IPS-18a (cell line): Measurements from ENCODE around the gene RAB3D.
"Not testable (repeated sequence)": the region's sequence is repeated elsewhere in the genome, so short reads cannot be mapped to it uniquely, and the experiment has no call there.

ENCODE experiments used
- H3K27ac ChIP-seq: one replicate; pipeline ENCODE4 v1.5.1; 2013; ENCODE audit warnings: low read length
- H3K27me3 ChIP-seq: one replicate; pipeline ENCODE4 v1.6.1; 2013; ENCODE audit warnings: mild to moderate bottlenecking, low read length; ENCODE audit not compliant: control insufficient read depth, insufficient read depth
- H3K36me3 ChIP-seq: one replicate; pipeline ENCODE4 v1.6.1; 2013; ENCODE audit warnings: low read depth, low read length; ENCODE audit not compliant: control insufficient read depth
- H3K4me1 ChIP-seq: one replicate; pipeline ENCODE4 v1.6.1; 2013; ENCODE audit warnings: low read depth, low read length; ENCODE audit not compliant: control insufficient read depth
- H3K4me3 ChIP-seq: one replicate; pipeline ENCODE4 v1.5.1; 2013; ENCODE audit warnings: low read length
- H3K9ac ChIP-seq: one replicate; pipeline ENCODE4 v1.6.1; 2013; ENCODE audit warnings: mild to moderate bottlenecking, low read length, moderate library complexity
- H3K9me3 ChIP-seq: one replicate; pipeline ENCODE4 v1.6.1; 2013; ENCODE audit warnings: low read depth, low read length; ENCODE audit not compliant: control insufficient read depth

Gene RAB3D

GRCh38 chr19:11364296-11364904 is 24.9 kb upstream of the RAB3D start:
- Histone ChIP-seq H3K27ac (no peak overlapping the region), H3K27me3 (peaks cover 6% of the 10 kb centered on the region), H3K4me1 (no peaks in the 10 kb centered on the region), H3K36me3 (no peaks in the 10 kb centered on the region), H3K9me3 (no peaks in the 10 kb centered on the region), H3K9ac (no peak overlapping the region), H3K4me3 (no peak overlapping the region)

- H3K36me3 ChIP-seq, result no peaks in the 10 kb centered on the region
- H3K27me3 ChIP-seq, result peaks cover 6% of the 10 kb centered on the region
These were observed 24.4 kb upstream of the RAB3D start for GRCh38 chr19:11363881-11364280.

DNA sequence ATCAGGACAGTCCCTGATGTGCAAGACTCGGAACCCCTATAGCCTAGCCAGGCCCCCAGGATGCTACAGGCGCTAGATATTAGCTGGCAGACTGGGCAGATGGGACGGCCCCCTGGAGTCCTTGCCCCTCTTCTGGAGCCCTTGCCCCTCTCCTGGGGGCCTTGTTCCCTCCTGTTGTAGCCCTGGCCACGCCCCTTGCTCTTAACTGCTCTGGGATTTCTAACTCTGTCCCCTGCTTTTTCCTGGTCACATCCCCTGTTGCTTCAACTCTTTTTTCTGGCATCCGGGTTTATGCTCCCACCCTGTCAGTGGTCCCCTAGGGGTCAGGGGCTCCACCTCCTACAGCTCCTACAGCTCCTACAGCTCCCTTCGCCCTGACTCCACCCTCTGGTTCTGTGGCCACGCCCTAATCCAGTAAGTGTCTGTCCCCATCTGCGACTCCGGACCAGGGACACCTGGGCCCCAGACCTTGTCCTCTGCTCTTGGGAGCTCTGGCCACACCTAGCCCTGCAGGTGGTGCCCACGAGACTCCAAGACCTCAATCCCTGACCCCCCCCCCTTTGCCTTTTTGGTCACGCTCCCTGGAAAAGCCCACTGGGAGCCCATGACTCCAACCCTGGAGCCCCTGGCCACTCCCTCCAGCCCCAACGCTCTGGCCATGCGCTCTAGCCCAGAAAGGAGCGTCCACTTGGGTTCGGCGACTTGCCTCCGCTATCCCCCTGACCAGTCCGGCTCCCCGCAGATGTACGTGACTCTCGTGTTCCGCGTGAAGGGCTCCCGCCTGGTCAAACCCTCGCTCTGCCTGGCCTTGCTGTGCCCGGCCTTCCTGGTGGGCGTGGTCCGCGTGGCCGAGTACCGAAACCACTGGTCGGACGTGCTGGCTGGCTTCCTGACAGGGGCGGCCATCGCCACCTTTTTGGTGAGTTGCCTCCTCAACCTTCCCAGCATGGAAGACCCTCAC is 22.6 kb upstream of the RAB3D start:
- Histone ChIP-seq H3K36me3 (no peaks in the 10 kb centered on the region), H3K4me3 (peak overlapping the region; percentile 52), H3K27me3 (peaks cover 6% of the 10 kb centered on the region), H3K27ac (no peak overlapping the region), H3K4me1 (no peaks in the 10 kb centered on the region), H3K9me3 (no peaks in the 10 kb centered on the region), H3K9ac (no peak overlapping the region)

More at GRCh38 chr19:11363881-11364280, 24.4 kb upstream of the RAB3D start:
- no peak overlapping the region for H3K9ac ChIP-seq
- H3K4me3 ChIP-seq, result no peak overlapping the region
- H3K9me3 ChIP-seq, result no peaks in the 10 kb centered on the region
- no peaks in the 10 kb centered on the region for H3K4me1 ChIP-seq
- H3K27ac ChIP-seq, result no peak overlapping the region

GRCh38 chr19:11361037-11361770 is 21.7 kb upstream of the RAB3D start:
- Histone ChIP-seq H3K27ac (no peak overlapping the region), H3K36me3 (no peaks in the 10 kb centered on the region), H3K27me3 (peaks cover 8% of the 10 kb centered on the region), H3K9me3 (no peaks in the 10 kb centered on the region), H3K4me3 (peak overlapping the region; percentile 52), H3K4me1 (no peaks in the 10 kb centered on the region), H3K9ac (no peak overlapping the region)

DNA sequence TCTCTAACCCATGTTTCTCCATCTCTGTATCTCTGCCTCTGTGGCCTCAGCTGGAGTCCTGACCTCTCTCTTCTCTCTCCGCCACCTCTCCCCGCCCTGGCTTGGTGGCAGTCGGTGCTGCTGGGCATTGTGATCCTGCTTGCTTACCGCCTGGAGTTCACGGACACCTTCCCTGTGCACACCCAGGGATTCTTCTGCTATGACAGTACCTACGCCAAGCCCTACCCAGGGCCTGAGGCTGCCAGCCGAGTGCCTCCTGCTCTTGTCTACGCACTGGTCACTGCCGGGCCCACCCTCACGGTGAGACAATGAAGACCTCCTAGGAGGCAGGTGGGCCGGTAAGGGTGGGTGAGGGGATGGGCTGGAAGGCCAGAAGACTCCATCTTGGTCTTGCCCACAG is 20.0 kb upstream of the RAB3D start:
- H3K9ac ChIP-seq, result no peak overlapping the region
- no peak overlapping the region for H3K27ac ChIP-seq
- no peak overlapping the region for H3K4me3 ChIP-seq
- H3K4me1 ChIP-seq, result no peaks in the 10 kb centered on the region
- no peaks in the 10 kb centered on the region for H3K9me3 ChIP-seq
- H3K36me3 ChIP-seq, result no peaks in the 10 kb centered on the region
- H3K27me3 ChIP-seq, result peaks cover 14% of the 10 kb centered on the region

- Histone ChIP-seq H3K36me3 (no peaks in the 10 kb centered on the region), H3K4me1 (no peaks in the 10 kb centered on the region), H3K27ac (no peak overlapping the region), H3K9me3 (no peaks in the 10 kb centered on the region), H3K27me3 (peaks cover 14% of the 10 kb centered on the region), H3K4me3 (no peak overlapping the region), H3K9ac (no peak overlapping the region)
These were observed 17.5 kb upstream of the RAB3D start for GRCh38 chr19:11356676-11357550.

GRCh38 chr19:11356074-11356397 is 16.6 kb upstream of the RAB3D start:
- Histone ChIP-seq H3K4me3 (peak overlapping the region; percentile 44), H3K27ac (no peak overlapping the region), H3K9me3 (no peaks in the 10 kb centered on the region), H3K9ac (no peak overlapping the region), H3K4me1 (no peaks in the 10 kb centered on the region), H3K36me3 (no peaks in the 10 kb centered on the region), H3K27me3 (peaks cover 14% of the 10 kb centered on the region)

GRCh38 chr19:11355160-11356073 is 16.0 kb upstream of the RAB3D start, which contains the start of gene PLPPR2:
Gene PLPPR2, plus strand, starts transcription at chr19:11355432. Its CDS starts 2,242 bp downstream, at chr19:11357674.
- Histone ChIP-seq H3K9me3 (no peaks in the 10 kb centered on the region), H3K36me3 (no peaks in the 10 kb centered on the region), H3K27me3 (peaks cover 9% of the 10 kb centered on the region), H3K27ac (no peak within 1 kb of the TSS), H3K4me3 (peak within 1 kb of the TSS; percentile 44), H3K9ac (no peak within 1 kb of the TSS), H3K4me1 (no peaks in the 10 kb centered on the region)

DNA sequence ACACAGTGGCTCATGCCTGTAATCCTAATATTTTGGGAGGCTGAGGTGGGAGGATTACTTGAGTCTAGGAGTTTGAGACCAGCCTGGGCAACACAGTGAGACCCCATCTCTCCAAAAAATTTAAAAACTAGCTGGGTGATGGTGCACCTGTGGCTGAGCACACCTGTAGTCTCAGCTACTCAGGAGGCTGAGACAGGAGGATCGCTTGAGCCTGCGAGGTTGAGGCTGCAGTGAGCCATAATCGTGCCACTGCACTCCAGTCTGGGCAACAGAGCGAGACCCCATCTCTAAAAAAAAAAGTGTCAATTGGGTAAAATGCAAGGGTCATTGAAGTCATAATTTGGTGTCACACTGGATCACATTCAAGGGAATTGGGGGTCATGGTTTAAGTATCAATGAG is 14.6 kb upstream of the RAB3D start:
- H3K27me3 ChIP-seq, H3K9me3 ChIP-seq, H3K4me3 ChIP-seq, H3K9ac ChIP-seq, H3K27ac ChIP-seq, H3K36me3 ChIP-seq, H3K4me1 ChIP-seq: not testable (repeated sequence)

- Histone ChIP-seq H3K9ac (no peak overlapping the region), H3K9me3 (no peaks in the 10 kb centered on the region), H3K36me3 (no peaks in the 10 kb centered on the region), H3K4me3 (no peak overlapping the region), H3K27ac (no peak overlapping the region), H3K4me1 (no peaks in the 10 kb centered on the region), H3K27me3 (no peaks in the 10 kb centered on the region)
These were observed 9.7 kb upstream of the RAB3D start for GRCh38 chr19:11349171-11349570.
